Coronary artery (tissue), 2 donors: ENCODE measurements around the gene LYSMD2.
A peak's percentile ranks its signal among the peaks of the same experiment; 100 is the strongest.
"Not testable (repeated sequence)": the region's sequence is repeated elsewhere in the genome, so short reads cannot be mapped to it uniquely, and the experiment has no call there.

Source experiments
- DNase-seq: peaks from one replicate; pipeline ENCODE4 v3.0.0-alpha.2; 2017; ENCODE audit warnings: low spot score
- H3K27ac ChIP-seq, 2 donors: fragments of 200-600 bp; sonication (generic); one replicate each; pipeline ENCODE4 v1.5.1; 2016 to 2019
- H3K4me3 ChIP-seq: fragments of 200-600 bp; sonication (generic); 2 replicates; pipeline ENCODE4 v1.5.1; 2016; ENCODE audit warnings: mild to moderate bottlenecking, moderate library complexity
- TF ChIP-seq, protein P1 (sequence below): fragments of 200-600 bp; sonication (generic); IDR thresholded peaks from one replicate; pipeline ENCODE4 v1.5.1; 2019; ENCODE audit warnings: antibody characterized with exemption

LYSMD2 gene, protein sequence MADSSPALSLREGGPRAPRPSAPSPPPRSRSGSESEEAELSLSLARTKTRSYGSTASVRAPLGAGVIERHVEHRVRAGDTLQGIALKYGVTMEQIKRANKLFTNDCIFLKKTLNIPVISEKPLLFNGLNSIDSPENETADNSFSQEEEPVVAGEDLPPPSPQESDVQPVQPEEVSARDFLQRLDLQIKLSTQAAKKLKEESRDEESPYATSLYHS

DNA sequence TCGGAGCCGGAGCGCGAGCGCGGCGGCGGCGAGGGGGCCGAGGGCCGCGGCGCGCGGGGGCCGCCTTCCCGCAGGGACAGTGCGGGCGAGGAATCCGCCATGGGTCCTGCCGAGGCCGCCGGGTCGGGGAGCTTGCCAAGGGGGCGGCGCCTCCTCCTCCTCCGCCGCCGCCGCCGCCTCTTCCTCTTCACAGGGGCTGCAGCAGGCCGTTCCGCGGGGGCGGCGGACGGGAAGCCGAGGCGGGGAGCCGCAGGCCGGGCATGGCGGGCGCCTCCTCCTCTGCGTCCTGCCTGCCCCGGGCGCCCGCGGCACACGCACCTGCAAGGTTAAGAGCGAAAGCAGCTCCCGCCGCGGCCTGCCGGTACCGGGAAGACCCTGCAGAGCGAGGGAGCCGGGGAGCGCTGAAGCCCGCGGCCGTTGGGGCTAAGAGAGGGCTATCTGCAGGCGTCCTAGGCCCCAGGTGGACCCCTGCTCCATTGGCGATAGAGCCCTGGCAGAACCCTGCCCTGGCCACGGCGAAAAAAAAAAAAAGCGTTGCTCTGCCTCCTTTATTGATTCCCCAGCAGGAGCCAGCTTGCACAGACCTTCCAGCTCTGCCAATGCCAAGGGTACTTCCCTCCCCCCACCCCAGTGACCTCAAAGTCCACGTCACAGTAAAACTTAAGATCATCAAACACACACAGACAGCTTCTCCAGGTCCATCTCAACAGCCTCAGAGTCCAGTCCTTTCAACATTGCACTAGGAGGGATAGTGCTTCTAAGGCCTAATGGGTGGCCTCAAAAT is at the start of gene LYSMD2:
TSS of gene LYSMD2 (minus strand) at position 134 of the 784 bp plus-strand sequence. CDS start at position 101, 33 bp downstream.
- TF ChIP-seq, protein P1, sequence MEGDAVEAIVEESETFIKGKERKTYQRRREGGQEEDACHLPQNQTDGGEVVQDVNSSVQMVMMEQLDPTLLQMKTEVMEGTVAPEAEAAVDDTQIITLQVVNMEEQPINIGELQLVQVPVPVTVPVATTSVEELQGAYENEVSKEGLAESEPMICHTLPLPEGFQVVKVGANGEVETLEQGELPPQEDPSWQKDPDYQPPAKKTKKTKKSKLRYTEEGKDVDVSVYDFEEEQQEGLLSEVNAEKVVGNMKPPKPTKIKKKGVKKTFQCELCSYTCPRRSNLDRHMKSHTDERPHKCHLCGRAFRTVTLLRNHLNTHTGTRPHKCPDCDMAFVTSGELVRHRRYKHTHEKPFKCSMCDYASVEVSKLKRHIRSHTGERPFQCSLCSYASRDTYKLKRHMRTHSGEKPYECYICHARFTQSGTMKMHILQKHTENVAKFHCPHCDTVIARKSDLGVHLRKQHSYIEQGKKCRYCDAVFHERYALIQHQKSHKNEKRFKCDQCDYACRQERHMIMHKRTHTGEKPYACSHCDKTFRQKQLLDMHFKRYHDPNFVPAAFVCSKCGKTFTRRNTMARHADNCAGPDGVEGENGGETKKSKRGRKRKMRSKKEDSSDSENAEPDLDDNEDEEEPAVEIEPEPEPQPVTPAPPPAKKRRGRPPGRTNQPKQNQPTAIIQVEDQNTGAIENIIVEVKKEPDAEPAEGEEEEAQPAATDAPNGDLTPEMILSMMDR: no peak
- DNase-seq: peak; percentile 76
- H3K4me3 ChIP-seq: peak within 1 kb of the TSS; percentile 95
- H3K27ac ChIP-seq: peak within 1 kb of the TSS; percentile 80 to 95

DNA sequence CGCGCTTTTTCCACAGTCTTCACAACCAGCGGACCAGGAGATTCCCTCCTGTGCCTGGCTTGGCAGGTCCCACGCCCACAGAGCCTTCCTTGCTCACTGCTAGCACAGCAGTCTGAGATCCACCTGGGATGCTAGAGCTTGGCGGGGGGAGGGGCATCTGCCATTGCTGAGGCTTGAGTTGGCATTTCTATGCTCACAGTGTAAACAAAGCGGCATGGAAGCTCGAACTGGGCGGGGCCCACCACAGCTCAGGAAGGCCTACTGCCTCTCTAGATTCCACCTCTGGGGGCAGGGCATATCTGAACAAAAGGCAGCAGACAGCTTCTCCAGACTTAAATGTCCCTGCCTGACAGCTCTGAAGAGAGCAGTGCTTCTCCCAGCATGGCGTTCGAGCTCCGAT is 49.7 kb upstream of the LYSMD2 start:
- H3K4me3 ChIP-seq, DNase-seq, H3K27ac ChIP-seq: not testable (repeated sequence)

DNA sequence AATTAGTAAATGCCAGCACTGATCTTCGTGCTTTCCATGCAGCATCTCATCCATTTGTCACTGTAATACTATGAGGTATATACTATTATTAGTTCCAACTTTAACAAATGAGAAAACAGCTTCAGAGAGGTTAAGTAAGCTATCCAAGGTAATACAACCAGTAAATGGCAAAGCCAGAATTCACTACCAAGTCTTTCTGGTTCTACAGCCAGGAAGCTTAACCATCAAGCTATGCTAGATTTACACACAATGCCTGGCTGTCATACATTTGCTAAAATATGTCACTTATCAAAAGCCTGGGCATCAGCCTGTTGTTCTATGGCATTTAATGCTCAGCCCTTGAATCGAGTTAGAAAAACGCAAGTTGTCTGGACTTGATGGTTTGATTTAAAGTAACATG is 46.5 kb upstream of the LYSMD2 start:
- TF ChIP-seq, protein P1: no peak
- H3K4me3 ChIP-seq: no peak overlapping the region
- H3K27ac ChIP-seq: no peak overlapping the region
- DNase-seq: no peak

DNA sequence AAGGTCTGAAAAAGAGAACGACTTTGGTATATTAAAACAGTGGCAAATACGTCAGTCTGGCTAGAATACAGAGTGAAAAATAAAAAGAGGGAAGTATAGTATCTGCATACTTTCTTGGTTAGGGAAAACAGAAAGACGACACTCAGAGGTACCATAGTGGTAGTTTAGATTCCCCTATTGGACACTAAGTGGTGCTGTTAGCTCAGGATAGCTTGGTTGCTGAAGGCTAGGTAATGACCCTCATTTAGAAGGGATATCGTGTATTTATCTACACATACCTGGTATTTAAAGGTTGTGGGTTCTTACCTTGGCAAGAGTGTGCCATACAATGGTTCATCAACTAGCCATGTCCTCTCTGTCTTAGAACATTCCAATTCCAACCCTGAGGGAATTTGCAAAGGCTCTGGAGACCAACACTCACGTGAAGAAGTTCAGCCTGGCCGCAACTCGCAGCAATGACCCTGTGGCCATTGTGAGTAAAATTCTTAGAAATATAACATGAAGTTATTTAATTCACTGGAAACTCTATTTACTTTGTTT is 45.0 kb upstream of the LYSMD2 start:
- no peak overlapping the region for H3K4me3 ChIP-seq
- no peak overlapping the region for H3K27ac ChIP-seq
- no peak for DNase-seq
- TF ChIP-seq, protein P1: no peak

DNA sequence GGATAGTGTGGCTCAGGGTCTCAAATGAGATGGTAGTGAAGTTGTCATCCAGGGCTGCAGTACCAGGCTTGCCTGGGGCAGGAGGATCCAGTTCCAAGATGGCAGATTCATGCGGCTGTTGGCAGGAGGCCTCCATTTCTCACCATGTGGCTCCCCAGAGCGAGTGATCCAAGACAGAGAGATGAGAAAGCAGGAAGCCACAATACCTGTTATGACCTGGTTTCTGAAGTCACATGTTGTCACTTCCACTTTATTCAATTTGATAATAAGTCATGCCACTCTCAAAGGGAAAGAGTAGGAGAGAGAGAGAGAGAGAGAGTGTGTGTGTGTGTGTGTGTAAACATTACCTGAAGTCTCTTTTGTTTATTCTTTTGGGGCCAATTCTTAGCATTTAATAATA is 44.1 kb upstream of the LYSMD2 start:
- TF ChIP-seq, protein P1: no peak
- no peak overlapping the region for H3K27ac ChIP-seq
- DNase-seq: no peak
- H3K4me3 ChIP-seq: no peak overlapping the region

DNA sequence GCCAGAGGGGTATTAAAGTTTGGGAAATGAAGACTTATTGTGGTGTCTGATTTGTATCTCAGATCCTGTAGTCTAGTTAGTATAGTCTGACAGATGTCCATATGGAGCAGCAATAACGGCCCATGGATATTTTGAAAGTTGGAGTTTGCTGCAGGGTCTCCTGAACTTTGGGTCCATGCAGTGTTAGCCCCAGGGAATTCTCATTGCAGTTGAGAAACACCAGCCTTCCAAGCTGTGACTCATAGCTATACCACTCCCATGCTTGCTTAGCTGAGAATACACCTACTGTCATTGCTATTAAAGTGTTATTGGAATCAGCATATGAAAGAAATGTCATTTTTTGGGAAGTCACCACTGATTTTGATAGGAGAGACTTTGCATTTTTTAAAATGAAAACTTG is 43.2 kb upstream of the LYSMD2 start:
- TF ChIP-seq, protein P1: no peak
- DNase-seq: no peak
- no peak overlapping the region for H3K4me3 ChIP-seq

DNA sequence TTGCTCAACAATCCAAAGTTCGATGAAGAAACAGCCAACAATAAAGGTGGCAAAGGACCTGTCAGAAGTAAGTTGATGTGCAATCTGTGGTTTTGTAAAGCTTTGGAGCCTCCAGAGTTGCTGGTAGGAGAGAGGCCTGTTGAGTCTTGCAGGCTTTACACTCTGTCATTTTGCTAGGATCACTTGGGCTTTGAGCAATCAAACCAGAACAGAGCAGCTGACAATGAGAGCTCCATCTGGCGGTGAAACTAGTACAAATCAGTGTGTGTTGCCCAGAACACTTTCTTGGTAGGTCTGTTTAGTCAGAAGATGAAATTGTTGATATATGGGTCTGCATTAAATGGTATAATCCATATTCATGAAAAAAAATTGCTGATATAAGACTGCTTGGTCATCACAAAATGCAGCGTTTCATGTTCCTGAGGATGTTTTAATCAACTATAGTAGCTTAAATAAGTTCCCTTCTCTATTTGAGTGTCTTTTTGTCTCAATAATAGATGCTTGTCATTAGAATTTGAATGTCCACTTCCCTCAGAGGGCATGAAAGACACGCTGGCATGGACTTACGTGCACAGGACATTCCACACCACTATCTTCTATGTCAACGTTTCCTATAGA is 39.6 kb upstream of the LYSMD2 start:
- no peak overlapping the region for H3K27ac ChIP-seq
- TF ChIP-seq, protein P1: peak; percentile 38
- no peak overlapping the region for H3K4me3 ChIP-seq
- no peak for DNase-seq

More for the DNA sequence above, 43.2 kb upstream of the LYSMD2 start:
- no peak overlapping the region for H3K27ac ChIP-seq
